HEK293 (cell line): ENCODE results near the gene PPEF1.

Experiments used
- CTCF ChIP-seq: fragments of 450-650 bp; formaldehyde crosslinking; IDR thresholded peaks from 2 replicates; pipeline ENCODE4 v1.5.1; 2016; ENCODE audit warnings: missing biosample characterization, missing genetic modification characterization
- HOXA7 ChIP-seq: sonication (generic); formaldehyde crosslinking; IDR thresholded peaks from 2 replicates; pipeline ENCODE4 v1.8.1; 2022; ENCODE audit warnings: missing genetic modification reagents, borderline replicate concordance
- MZF1 ChIP-seq: fragments of 450-650 bp; formaldehyde crosslinking; IDR thresholded peaks from 2 replicates; pipeline ENCODE4 v1.5.1; 2017; ENCODE audit warnings: missing biosample characterization, missing genetic modification characterization, borderline replicate concordance
- OSR2 ChIP-seq: fragments of 450-650 bp; formaldehyde crosslinking; IDR thresholded peaks from 2 replicates; pipeline ENCODE4 v1.5.1; 2016; ENCODE audit warnings: missing biosample characterization, missing genetic modification characterization
- ZBTB11 ChIP-seq: fragments of 450-650 bp; formaldehyde crosslinking; conservative IDR thresholded peaks from 2 replicates; pipeline ENCODE4 v1.5.1; 2016; ENCODE audit warnings: low read depth, missing biosample characterization, missing genetic modification characterization
- ZBTB49 ChIP-seq: fragments of 450-650 bp; formaldehyde crosslinking; IDR thresholded peaks from 2 replicates; pipeline ENCODE4 v1.5.1; 2016; ENCODE audit warnings: missing biosample characterization, missing genetic modification characterization, low read depth
- ZNF146 ChIP-seq: fragments of 450-650 bp; formaldehyde crosslinking; IDR thresholded peaks from 2 replicates; pipeline ENCODE4 v1.5.1; 2016; ENCODE audit warnings: missing biosample characterization, missing genetic modification characterization
- ZNF239 ChIP-seq: fragments of 450-650 bp; formaldehyde crosslinking; IDR thresholded peaks from 2 replicates; pipeline ENCODE4 v1.5.1; 2016; ENCODE audit warnings: missing biosample characterization, missing genetic modification characterization
- ZNF266 ChIP-seq: fragments of 450-650 bp; formaldehyde crosslinking; IDR thresholded peaks from 2 replicates; pipeline ENCODE4 v1.5.1; 2016; ENCODE audit warnings: missing biosample characterization, missing genetic modification characterization, low read depth
- ZNF544 ChIP-seq: fragments of 450-650 bp; formaldehyde crosslinking; IDR thresholded peaks from 2 replicates; pipeline ENCODE4 v1.5.0; 2017; ENCODE audit warnings: missing biosample characterization, missing genetic modification characterization
- ZNF548 ChIP-seq: fragments of 450-650 bp; formaldehyde crosslinking; IDR thresholded peaks from 2 replicates; pipeline ENCODE4 v1.5.1; 2016; ENCODE audit warnings: missing biosample characterization, missing genetic modification characterization
- ZNF670 ChIP-seq: fragments of 450-650 bp; formaldehyde crosslinking; IDR thresholded peaks from 2 replicates; pipeline ENCODE4 v1.5.1; 2016; ENCODE audit warnings: missing biosample characterization, missing genetic modification characterization, low read depth
- ZNF785 ChIP-seq: fragments of 450-650 bp; formaldehyde crosslinking; IDR thresholded peaks from 2 replicates; pipeline ENCODE4 v1.5.1; 2016; ENCODE audit warnings: missing biosample characterization, missing genetic modification characterization

- TF ChIP-seq OSR2 (tag by site-specific recombination) (no peak), ZBTB49 (tag by site-specific recombination) (no peak), ZNF266 (tag by site-specific recombination) (no peak), MZF1 (tag by site-specific recombination) (no peak), ZNF548 (tag by site-specific recombination) (no peak), CTCF (no peak), ZBTB11 (tag by site-specific recombination) (no peak), ZNF785 (tag by site-specific recombination) (no peak), ZNF544 (tag by site-specific recombination) (no peak), ZNF146 (tag by site-specific recombination) (no peak), ZNF670 (tag by site-specific recombination) (no peak), ZNF239 (tag by site-specific recombination) (no peak), HOXA7 (no peak)
Observed at GRCh38 chrX:18871161-18871890, 163.9 kb downstream of the PPEF1 start.
